ENCODE data around the gene NMS. TPM values are rescaled to one million over a fixed set of nuclear protein-coding genes. Genes with fewer than 3 reads are reported as not detected.

NMS gene
- not detected for polyA plus RNA-seq (2013, experiment 1 of 2)
- not detected for polyA plus RNA-seq (2013, experiment 2 of 2)

GRCh38 chr2:100470182-100470581 lies at the start of gene NMS:
NMS (plus strand) TSS chr2:100470482; CDS start chr2:100470489, 7 bp downstream.
- Histone ChIP-seq H3K9me3 (ENCODE audit: control insufficient read depth, low read length) (no peaks in the 10 kb centered on the region), H2AFZ (ENCODE audit: low read depth, low read length) (no peak within 1 kb of the TSS), H2BK15ac (ENCODE audit: low read depth, poor library complexity, severe bottlenecking) (no peak within 1 kb of the TSS)

GRCh38 chr2:100422320-100423055 lies 47.8 kb upstream of the NMS start:
- Histone ChIP-seq H2BK12ac (ENCODE audit: low read length in 2 of 2) (no peak overlapping the region), H3K27ac (ENCODE audit: low read length, poor library complexity, severe bottlenecking) (no peak overlapping the region), H3K36me3 (ENCODE audit: control insufficient read depth in 1 of 2, insufficient read depth in 2 of 2, low read depth in 1 of 2, low read length in 2 of 2) (no peaks in the 10 kb centered on the region), H2BK5ac (ENCODE audit: low read depth, low read length, poor library complexity, severe bottlenecking) (no peak overlapping the region), H2BK15ac (ENCODE audit: low read depth, poor library complexity, severe bottlenecking) (no peak overlapping the region), H3K27me3 (ENCODE audit: control insufficient read depth in 1 of 2, insufficient read depth in 1 of 2, low read length in 2 of 2) (peaks cover 4 to 9% of the 10 kb centered on the region in 2 experiments), H3K9ac (ENCODE audit: low read length) (no peak overlapping the region), H3K4me2 (ENCODE audit: low read length, poor library complexity, severe bottlenecking) (no peak overlapping the region), H2AK5ac (ENCODE audit: low read length, severe bottlenecking) (no peak overlapping the region), H3K4ac (ENCODE audit: low read depth in 1 of 2, low read length in 2 of 2) (no peak overlapping the region), H2BK120ac (ENCODE audit: low read depth, low read length) (no peak overlapping the region), H2AFZ (ENCODE audit: low read depth, low read length) (no peak overlapping the region), H4K8ac (ENCODE audit: low read length) (no peak overlapping the region), H3K9me3 (ENCODE audit: control insufficient read depth, low read length) (no peaks in the 10 kb centered on the region), H3K4me1 (ENCODE audit: control insufficient read depth, insufficient read depth, low read depth, low read length) (no peaks in the 10 kb centered on the region), H3K23ac (ENCODE audit: low read length in 2 of 2) (no peak overlapping the region), H3K79me1 (replicated peaks; ENCODE audit: low read length, poor library complexity, severe bottlenecking) (no peaks in the 10 kb centered on the region), H3K14ac (ENCODE audit: low read length in 2 of 2) (no peak overlapping the region), H3K4me3 (ENCODE audit: insufficient read depth in 1 of 2, low read depth in 1 of 2, low read length in 2 of 2) (no peak overlapping the region), H4K91ac (ENCODE audit: low read length) (no peak overlapping the region), H3K18ac (ENCODE audit: low read depth in 1 of 2, low read length in 2 of 2) (no peak overlapping the region)
- peak; percentile 56 for DNase-seq
- 75% methylated on average over 4 of the region's 4 CpGs for WGBS

More at GRCh38 chr2:100470182-100470581, at the start of gene NMS:
- Histone ChIP-seq H3K18ac (ENCODE audit: low read depth in 1 of 2, low read length in 2 of 2) (no peak within 1 kb of the TSS), H3K14ac (ENCODE audit: low read length in 2 of 2) (no peak within 1 kb of the TSS), H2BK5ac (ENCODE audit: low read depth, low read length, poor library complexity, severe bottlenecking) (no peak within 1 kb of the TSS), H3K23ac (ENCODE audit: low read length in 2 of 2) (no peak within 1 kb of the TSS), H3K9ac (ENCODE audit: low read length) (no peak within 1 kb of the TSS), H4K8ac (ENCODE audit: low read length) (no peak within 1 kb of the TSS), H3K79me1 (replicated peaks; ENCODE audit: low read length, poor library complexity, severe bottlenecking) (no peaks in the 10 kb centered on the region), H3K4me1 (ENCODE audit: control insufficient read depth, insufficient read depth, low read depth, low read length) (no peaks in the 10 kb centered on the region), H3K27me3 (ENCODE audit: control insufficient read depth in 1 of 2, insufficient read depth in 1 of 2, low read length in 2 of 2) (peaks cover 0 to 8% of the 10 kb centered on the region in 2 experiments), H3K4me2 (ENCODE audit: low read length, poor library complexity, severe bottlenecking) (no peak within 1 kb of the TSS), H3K4me3 (ENCODE audit: insufficient read depth in 1 of 2, low read depth in 1 of 2, low read length in 2 of 2) (no peak within 1 kb of the TSS), H3K27ac (ENCODE audit: low read length, poor library complexity, severe bottlenecking) (no peak within 1 kb of the TSS), H2BK120ac (ENCODE audit: low read depth, low read length) (no peak within 1 kb of the TSS), H2AK5ac (ENCODE audit: low read length, severe bottlenecking) (no peak within 1 kb of the TSS), H3K36me3 (ENCODE audit: control insufficient read depth in 1 of 2, insufficient read depth in 2 of 2, low read depth in 1 of 2, low read length in 2 of 2) (no peaks in the 10 kb centered on the region), H3K4ac (ENCODE audit: low read depth in 1 of 2, low read length in 2 of 2) (no peak within 1 kb of the TSS), H2BK12ac (ENCODE audit: low read length in 2 of 2) (no peak within 1 kb of the TSS), H4K91ac (ENCODE audit: low read length) (no peak within 1 kb of the TSS)
- DNase-seq, result no peak
- 89% methylated on average over 7 of the region's 7 CpGs for WGBS

- Histone ChIP-seq H2AFZ (ENCODE audit: low read depth, low read length) (no peak overlapping the region), H2BK12ac (ENCODE audit: low read length in 2 of 2) (no peak overlapping the region), H2AK5ac (ENCODE audit: low read length, severe bottlenecking) (no peak overlapping the region), H3K4me3 (ENCODE audit: insufficient read depth in 1 of 2, low read depth in 1 of 2, low read length in 2 of 2) (no peak overlapping the region), H3K27me3 (ENCODE audit: control insufficient read depth in 1 of 2, insufficient read depth in 1 of 2, low read length in 2 of 2) (peaks cover 4 to 9% of the 10 kb centered on the region in 2 experiments), H3K4me1 (ENCODE audit: control insufficient read depth, insufficient read depth, low read depth, low read length) (no peaks in the 10 kb centered on the region), H3K79me1 (replicated peaks; ENCODE audit: low read length, poor library complexity, severe bottlenecking) (no peaks in the 10 kb centered on the region), H4K91ac (ENCODE audit: low read length) (no peak overlapping the region), H3K23ac (ENCODE audit: low read length in 2 of 2) (no peak overlapping the region), H3K4me2 (ENCODE audit: low read length, poor library complexity, severe bottlenecking) (no peak overlapping the region), H3K18ac (ENCODE audit: low read depth in 1 of 2, low read length in 2 of 2) (no peak overlapping the region), H2BK5ac (ENCODE audit: low read depth, low read length, poor library complexity, severe bottlenecking) (no peak overlapping the region), H4K8ac (ENCODE audit: low read length) (no peak overlapping the region), H2BK120ac (ENCODE audit: low read depth, low read length) (no peak overlapping the region), H3K27ac (ENCODE audit: low read length, poor library complexity, severe bottlenecking) (no peak overlapping the region), H2BK15ac (ENCODE audit: low read depth, poor library complexity, severe bottlenecking) (no peak overlapping the region), H3K36me3 (ENCODE audit: control insufficient read depth in 1 of 2, insufficient read depth in 2 of 2, low read depth in 1 of 2, low read length in 2 of 2) (no peaks in the 10 kb centered on the region), H3K14ac (ENCODE audit: low read length in 2 of 2) (no peak overlapping the region), H3K4ac (ENCODE audit: low read depth in 1 of 2, low read length in 2 of 2) (no peak overlapping the region), H3K9ac (ENCODE audit: low read length) (no peak overlapping the region), H3K9me3 (ENCODE audit: control insufficient read depth, low read length) (no peaks in the 10 kb centered on the region)
- DNase-seq, result no peak
- no CpG with 5 or more reads among the region's 1 CpG for WGBS
Measured at GRCh38 chr2:100423631-100424030, 46.7 kb upstream of the NMS start.

GRCh38 chr2:100424277-100424875 lies 45.9 kb upstream of the NMS start:
- Histone ChIP-seq H3K9ac (ENCODE audit: low read length) (no peak overlapping the region), H3K4me2 (ENCODE audit: low read length, poor library complexity, severe bottlenecking) (no peak overlapping the region), H2BK5ac (ENCODE audit: low read depth, low read length, poor library complexity, severe bottlenecking) (no peak overlapping the region), H2AFZ (ENCODE audit: low read depth, low read length) (no peak overlapping the region), H3K4me3 (ENCODE audit: insufficient read depth in 1 of 2, low read depth in 1 of 2, low read length in 2 of 2) (no peak overlapping the region), H3K9me3 (ENCODE audit: control insufficient read depth, low read length) (no peaks in the 10 kb centered on the region), H3K18ac (ENCODE audit: low read depth in 1 of 2, low read length in 2 of 2) (no peak overlapping the region), H3K14ac (ENCODE audit: low read length in 2 of 2) (no peak overlapping the region), H3K23ac (ENCODE audit: low read length in 2 of 2) (no peak overlapping the region), H3K36me3 (ENCODE audit: control insufficient read depth in 1 of 2, insufficient read depth in 2 of 2, low read depth in 1 of 2, low read length in 2 of 2) (no peaks in the 10 kb centered on the region), H3K79me1 (replicated peaks; ENCODE audit: low read length, poor library complexity, severe bottlenecking) (no peaks in the 10 kb centered on the region), H3K4ac (ENCODE audit: low read depth in 1 of 2, low read length in 2 of 2) (no peak overlapping the region), H2AK5ac (ENCODE audit: low read length, severe bottlenecking) (no peak overlapping the region), H3K27ac (ENCODE audit: low read length, poor library complexity, severe bottlenecking) (no peak overlapping the region), H4K8ac (ENCODE audit: low read length) (no peak overlapping the region), H2BK120ac (ENCODE audit: low read depth, low read length) (no peak overlapping the region), H2BK15ac (ENCODE audit: low read depth, poor library complexity, severe bottlenecking) (no peak overlapping the region), H4K91ac (ENCODE audit: low read length) (no peak overlapping the region), H3K27me3 (ENCODE audit: control insufficient read depth in 1 of 2, insufficient read depth in 1 of 2, low read length in 2 of 2) (peaks cover 4 to 12% of the 10 kb centered on the region in 2 experiments), H2BK12ac (ENCODE audit: low read length in 2 of 2) (no peak overlapping the region), H3K4me1 (ENCODE audit: control insufficient read depth, insufficient read depth, low read depth, low read length) (no peaks in the 10 kb centered on the region)
- 79% methylated on average over 4 of the region's 4 CpGs for WGBS
- DNase-seq, result no peak

Measured in mesenchymal stem cell (in vitro differentiated cells and primary cell).